Measurements from ENCODE around the gene CETP. TPM values are rescaled to one million over a fixed set of nuclear protein-coding genes. Genes with fewer than 3 reads are reported as not detected.

The CETP gene
- total RNA-seq, 4 donors from 2014 or later = 0.55 TPM; not detected in 3

- intact Hi-C loops (cut with DNase I; ENCODE audit: low total_unique reads) (no loop called here), in situ Hi-C loops (cut with MboI; ENCODE audit: low pct_ligation_motif_present in 1 of 4, low pct_unique_long_range_greater_than_20kb in 1 of 4, low sequenced_read_pairs in 3 of 4) (loop anchor here in 3 of 4 donors (10.0 to 25.0 kb wide), 2 partner anchors 197 to 199 kb away; no protein-coding TSS in a partner anchor)
- Histone ChIP-seq H3K9me3 (no peaks in the 10 kb centered on the region), H3K4me1 (peaks cover 0 to 19% (median 7%) of the 10 kb centered on the region in 4 donors), H3K36me3 (no peaks in the 10 kb centered on the region), H3K4me3 (no peak overlapping the region), H3K27ac (peak overlapping the region in 3 of 4 donors; percentile 11 to 40 (median 27)), H3K27me3 (no peaks in the 10 kb centered on the region)
- no peak for DNase-seq
- no peak for TF ChIP-seq POLR2AphosphoS5 (IDR thresholded peaks at IDR 0.05)
- TF ChIP-seq CTCF (IDR thresholded peaks at IDR 0.05) = no peak
- no peak for TF ChIP-seq POLR2A (IDR thresholded peaks at IDR 0.05)
- TF ChIP-seq EP300 (IDR thresholded peaks at IDR 0.05; ENCODE audit: low read depth) = no peak
- 83 to 84% methylated on average over 4 to 12 of the region's 12 CpGs for WGBS, 2 donors (ENCODE audit: low coverage in 1 of 2)
Measured at GRCh38 chr16:56965149-56966092, 3.7 kb downstream of the CETP start.

- no peak overlapping the region for H3K4me3 ChIP-seq
- WGBS, 2 donors (ENCODE audit: low coverage in 1 of 2) = 66% methylated on average over 3 of the region's 3 CpGs; no CpG with 5 or more reads in 1 of the 2 donors
- no peak for TF ChIP-seq CTCF (IDR thresholded peaks at IDR 0.05)
- TF ChIP-seq POLR2A (IDR thresholded peaks at IDR 0.05) = no peak
- TF ChIP-seq POLR2AphosphoS5 (IDR thresholded peaks at IDR 0.05) = no peak
- no peak for TF ChIP-seq EP300 (IDR thresholded peaks at IDR 0.05; ENCODE audit: low read depth)
- H3K9me3 ChIP-seq = no peaks in the 10 kb centered on the region
- H3K4me1 ChIP-seq = peaks cover 0 to 19% (median 7%) of the 10 kb centered on the region in 4 donors
- H3K27ac ChIP-seq = peak overlapping the region in 3 of 4 donors; percentile 11 to 40 (median 27)
- no peak for DNase-seq
- in situ Hi-C loops (cut with MboI; ENCODE audit: low pct_ligation_motif_present in 1 of 4, low pct_unique_long_range_greater_than_20kb in 1 of 4, low sequenced_read_pairs in 3 of 4) (loop anchor here in 3 of 4 donors (10.0 to 25.0 kb wide), 2 partner anchors 196 to 199 kb away; no protein-coding TSS in a partner anchor), intact Hi-C loops (cut with DNase I; ENCODE audit: low total_unique reads) (no loop called here)
- H3K36me3 ChIP-seq = no peaks in the 10 kb centered on the region
- H3K27me3 ChIP-seq = no peaks in the 10 kb centered on the region
Measured at GRCh38 chr16:56966093-56966475, 4.3 kb downstream of the CETP start.

- intact Hi-C loops (cut with DNase I; ENCODE audit: low total_unique reads) = no loop called here
- 48 to 78% methylated on average over 2 of the region's 2 CpGs for WGBS, 2 donors (ENCODE audit: low coverage in 1 of 2)
- H3K36me3 ChIP-seq = no peaks in the 10 kb centered on the region
- no peaks in the 10 kb centered on the region for H3K27me3 ChIP-seq
- H3K4me3 ChIP-seq = no peak overlapping the region
- no peaks in the 10 kb centered on the region for H3K9me3 ChIP-seq
- no peak for DNase-seq
- in situ Hi-C loops (cut with MboI; ENCODE audit: low pct_ligation_motif_present in 1 of 4, low pct_unique_long_range_greater_than_20kb in 1 of 4, low sequenced_read_pairs in 3 of 4) = loop anchor here in 3 of 4 donors (10.0 to 25.0 kb wide), 2 partner anchors 195 to 197 kb away; no protein-coding TSS in a partner anchor
- H3K27ac ChIP-seq = no peak overlapping the region
- H3K4me1 ChIP-seq = peaks cover 0 to 19% (median 7%) of the 10 kb centered on the region in 4 donors
- TF ChIP-seq POLR2A (IDR thresholded peaks at IDR 0.05) (no peak), POLR2AphosphoS5 (IDR thresholded peaks at IDR 0.05) (no peak), EP300 (IDR thresholded peaks at IDR 0.05; ENCODE audit: low read depth) (no peak), CTCF (IDR thresholded peaks at IDR 0.05) (no peak)
Measured at GRCh38 chr16:56967733-56968132, 6.0 kb downstream of the CETP start.

GRCh38 chr16:56969769-56970168 lies 8.0 kb downstream of the CETP start:
- 100% methylated on average over 7 of the region's 7 CpGs; no CpG with 5 or more reads in 1 of the 2 donors for WGBS, 2 donors (ENCODE audit: low coverage in 1 of 2)
- Histone ChIP-seq H3K36me3 (no peaks in the 10 kb centered on the region), H3K9me3 (no peaks in the 10 kb centered on the region), H3K4me3 (no peak overlapping the region), H3K27ac (no peak overlapping the region), H3K4me1 (peaks cover 0 to 13% (median 6%) of the 10 kb centered on the region in 4 donors), H3K27me3 (no peaks in the 10 kb centered on the region)
- TF ChIP-seq CTCF (IDR thresholded peaks at IDR 0.05) = no peak
- no peak for TF ChIP-seq POLR2A (IDR thresholded peaks at IDR 0.05)
- TF ChIP-seq EP300 (IDR thresholded peaks at IDR 0.05; ENCODE audit: low read depth) = no peak
- no peak for TF ChIP-seq POLR2AphosphoS5 (IDR thresholded peaks at IDR 0.05)
- no peak for DNase-seq
- in situ Hi-C loops (cut with MboI; ENCODE audit: low pct_ligation_motif_present in 1 of 4, low pct_unique_long_range_greater_than_20kb in 1 of 4, low sequenced_read_pairs in 3 of 4) (loop anchor here in 3 of 4 donors (10.0 to 25.0 kb wide), 3 partner anchors 75 to 195 kb away; no protein-coding TSS in a partner anchor), intact Hi-C loops (cut with DNase I; ENCODE audit: low total_unique reads) (no loop called here)
